HG02763 (cell line): ENCODE measurements around the gene WSCD2.

ENCODE experiments used
- ATAC-seq: cut with Tn5 transposase; IDR thresholded peaks from one replicate; pipeline ENCODE4 v1.9.1; 2021; ENCODE audit warnings: mild to moderate bottlenecking, moderate library complexity; ENCODE audit not compliant: unreplicated experiment

Gene WSCD2

GRCh38 chr12:108106599-108106998, 22.5 kb upstream of the WSCD2 start:
- ATAC-seq, result no peak

GRCh38 chr12:108107293-108107692, 21.8 kb upstream of the WSCD2 start:
- ATAC-seq, result no peak

DNA sequence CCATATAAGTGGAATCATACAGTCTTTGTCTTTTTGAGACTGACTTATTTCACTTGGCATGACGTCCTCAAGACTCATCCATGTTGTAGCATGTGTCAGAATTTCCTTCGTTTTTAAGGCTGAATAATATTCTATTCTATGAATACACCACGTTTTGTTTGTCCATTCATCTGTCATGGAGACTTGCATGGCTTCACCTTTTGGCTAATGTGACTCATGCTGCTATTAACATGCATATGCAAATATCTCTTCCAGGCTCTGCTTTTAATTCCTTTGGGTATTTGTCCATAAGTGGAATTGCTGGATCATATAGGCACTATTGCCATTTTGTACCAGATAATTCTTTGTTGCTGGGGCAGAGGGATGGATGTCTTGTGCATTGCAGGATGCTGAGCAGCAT, 19.6 kb upstream of the WSCD2 start:
- no peak for ATAC-seq

- no peak for ATAC-seq
Measured at GRCh38 chr12:108109954-108110353, 19.1 kb upstream of the WSCD2 start.

DNA sequence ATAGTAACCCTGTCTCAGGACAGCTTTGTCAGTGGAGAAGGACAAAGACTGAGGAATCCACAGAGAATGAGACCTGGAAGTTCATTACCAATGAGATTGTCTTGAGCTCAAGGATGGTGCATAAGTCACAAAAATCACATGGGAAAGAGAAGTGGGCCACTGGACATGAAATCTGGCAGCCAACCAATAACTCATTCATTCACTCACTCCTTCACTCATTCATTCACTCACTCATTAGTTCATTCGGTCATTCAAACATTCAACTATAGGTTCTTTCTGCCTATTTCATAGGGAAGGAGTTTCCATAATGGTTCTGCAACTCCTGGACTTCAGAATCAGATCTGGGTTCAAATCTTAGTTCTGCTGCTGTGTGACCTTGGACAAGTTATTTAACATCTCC, 18.2 kb upstream of the WSCD2 start:
- ATAC-seq, result no peak

DNA sequence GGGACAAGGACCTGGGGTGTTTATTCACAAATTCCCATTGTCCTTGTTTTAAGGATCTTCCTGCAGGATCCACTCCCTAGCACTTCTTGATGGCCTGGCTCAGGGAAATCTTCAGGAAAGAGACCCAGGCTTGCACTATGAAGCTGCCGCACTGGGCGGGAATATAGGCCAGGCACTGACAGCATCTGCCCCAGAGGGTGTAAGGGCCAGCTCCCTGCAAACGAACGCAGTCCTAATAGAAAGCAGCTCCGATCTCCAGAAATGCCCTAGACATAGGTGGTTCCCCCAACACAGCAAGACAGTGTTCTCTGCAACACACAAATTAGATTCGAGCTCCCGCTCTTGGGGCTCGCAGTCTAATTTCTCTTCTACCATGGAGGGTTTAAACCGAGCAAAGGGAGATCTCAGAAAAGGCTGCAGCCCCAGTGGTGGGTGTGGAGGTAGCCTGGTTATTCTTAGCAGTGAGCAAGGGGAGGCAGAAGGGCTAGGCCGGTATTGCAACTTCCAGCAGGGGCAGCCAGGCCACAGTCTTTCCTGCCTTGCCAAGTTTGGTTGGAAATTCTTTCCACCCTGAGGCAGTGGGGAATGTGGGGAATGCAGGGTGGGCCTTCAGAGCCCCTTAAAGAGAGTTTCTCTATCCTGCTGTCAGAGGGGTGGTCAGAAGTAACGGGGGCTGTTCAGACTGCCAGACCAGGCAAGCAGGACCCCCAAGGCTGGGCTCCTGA, 16.1 kb upstream of the WSCD2 start:
- ATAC-seq, result no peak

GRCh38 chr12:108115123-108116121, 13.7 kb upstream of the WSCD2 start:
- ATAC-seq, result no peak

DNA sequence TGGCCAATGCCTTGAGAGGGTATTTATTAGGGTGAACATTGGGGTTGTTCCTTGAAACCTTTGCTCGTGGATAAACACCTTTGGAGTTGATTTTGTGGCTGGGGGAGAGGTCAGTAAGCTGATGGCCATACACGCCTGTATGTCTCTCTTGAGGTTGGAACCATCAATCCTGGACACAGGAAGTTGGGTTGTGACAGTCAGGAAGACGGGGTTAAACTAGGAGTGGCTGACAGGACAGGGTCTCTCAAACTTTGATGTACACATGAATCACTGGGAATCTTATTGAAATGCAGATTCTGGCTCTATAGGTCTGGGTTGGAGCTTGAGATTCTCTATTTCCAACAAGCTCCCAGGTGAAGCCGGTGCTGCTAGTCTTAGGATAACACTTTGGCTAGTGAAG, 12.8 kb upstream of the WSCD2 start:
- ATAC-seq, result no peak

GRCh38 chr12:108116699-108117098, 12.4 kb upstream of the WSCD2 start:
- no peak for ATAC-seq

DNA sequence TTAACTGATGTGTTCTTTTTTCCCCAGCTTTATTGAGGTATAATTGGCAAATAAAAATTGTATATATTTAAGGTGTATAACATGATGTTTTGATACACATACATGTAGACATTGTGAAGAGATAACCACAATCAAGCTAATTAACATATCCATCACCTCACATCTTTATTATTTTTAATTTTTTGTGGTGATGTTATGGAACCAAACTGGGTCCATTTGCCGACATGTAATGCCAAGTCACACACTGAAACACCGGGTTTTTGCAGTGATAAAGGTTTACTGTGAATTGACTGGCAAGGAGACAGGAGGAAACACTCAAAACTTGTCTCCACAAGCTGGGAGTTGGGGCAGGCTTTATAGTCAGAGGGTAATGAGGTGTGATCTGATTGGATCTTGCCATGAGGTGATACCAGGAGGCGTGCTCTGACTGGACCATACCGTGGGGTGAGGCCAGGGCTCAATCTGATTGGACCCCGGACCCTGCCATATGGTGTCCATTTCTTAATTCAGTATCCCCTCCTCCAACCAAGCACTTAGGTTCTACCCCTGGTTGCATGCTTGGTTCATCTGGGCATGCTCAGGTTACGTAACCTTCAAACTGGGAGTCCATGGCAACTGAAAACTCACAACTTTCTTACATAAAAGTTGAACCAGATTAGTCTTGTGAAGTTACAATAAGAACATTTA, 11.8 kb upstream of the WSCD2 start:
- no peak for ATAC-seq

GRCh38 chr12:108117902-108118301, 11.2 kb upstream of the WSCD2 start:
- ATAC-seq, result no peak

- ATAC-seq, result no peak
Measured at GRCh38 chr12:108119126-108119973, 9.7 kb upstream of the WSCD2 start.

DNA sequence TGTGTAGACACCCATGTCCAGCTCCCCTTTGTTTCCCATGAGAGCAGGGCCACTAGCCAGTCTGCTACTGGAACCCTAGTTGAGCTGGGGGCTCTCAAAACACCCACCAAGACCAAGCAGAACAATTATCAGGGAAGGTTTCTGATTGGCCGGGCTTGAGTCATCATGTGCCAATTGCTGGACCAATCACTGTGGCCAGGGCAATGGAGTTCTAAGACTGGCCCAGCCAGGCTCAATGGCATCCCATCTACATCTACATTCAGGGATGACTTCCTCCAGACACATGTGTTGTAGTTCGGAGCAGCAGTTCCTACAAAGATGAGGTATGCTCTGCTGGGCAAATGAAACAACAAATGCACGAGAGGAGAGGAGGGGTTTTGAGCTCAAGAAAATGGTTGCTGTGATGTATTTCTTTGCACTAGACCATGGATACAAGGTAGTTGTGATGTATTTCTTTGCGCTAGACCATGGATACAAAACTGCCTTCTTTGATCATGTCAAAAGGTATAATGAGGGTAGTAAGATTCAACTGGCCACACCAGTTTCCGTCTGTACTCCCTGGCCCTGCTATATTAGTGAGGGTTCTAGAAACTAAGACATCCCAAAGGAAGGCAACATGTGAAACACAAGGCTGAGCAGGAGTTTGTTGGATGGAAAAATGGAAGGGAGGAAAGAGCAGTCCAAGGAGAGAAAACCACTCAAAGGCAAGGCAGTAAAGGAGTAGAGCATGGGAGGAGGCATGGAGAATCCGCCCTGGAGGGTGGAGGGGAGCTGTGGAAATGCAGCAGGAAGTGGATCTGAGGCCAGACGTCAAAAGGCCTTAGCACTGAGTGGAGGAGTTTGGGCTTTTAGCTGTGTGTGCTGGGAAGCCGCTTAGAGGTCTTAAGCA, 8.9 kb upstream of the WSCD2 start:
- ATAC-seq, result no peak

- no peak for ATAC-seq
Measured at GRCh38 chr12:108120863-108121165, 8.3 kb upstream of the WSCD2 start.

DNA sequence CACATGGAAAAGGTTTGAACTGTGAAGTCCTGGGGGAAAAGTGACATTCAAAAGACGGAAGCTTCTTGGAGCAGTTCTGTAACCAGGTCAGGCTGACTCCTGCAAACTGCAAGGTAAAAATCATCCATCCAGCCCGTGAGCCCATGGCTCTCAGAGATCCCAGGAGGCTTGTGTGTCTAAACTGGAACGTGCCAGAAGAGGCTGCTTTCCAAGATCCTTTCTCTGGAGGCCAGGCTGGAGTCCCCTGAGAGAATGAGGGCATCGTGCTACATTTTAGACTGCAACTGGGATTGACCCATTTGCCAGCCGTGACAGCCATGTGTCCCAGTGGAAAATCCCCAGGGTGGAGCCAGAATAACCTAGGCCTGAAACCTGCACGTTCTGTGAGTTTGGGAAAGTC, 7.8 kb upstream of the WSCD2 start:
- no peak for ATAC-seq

DNA sequence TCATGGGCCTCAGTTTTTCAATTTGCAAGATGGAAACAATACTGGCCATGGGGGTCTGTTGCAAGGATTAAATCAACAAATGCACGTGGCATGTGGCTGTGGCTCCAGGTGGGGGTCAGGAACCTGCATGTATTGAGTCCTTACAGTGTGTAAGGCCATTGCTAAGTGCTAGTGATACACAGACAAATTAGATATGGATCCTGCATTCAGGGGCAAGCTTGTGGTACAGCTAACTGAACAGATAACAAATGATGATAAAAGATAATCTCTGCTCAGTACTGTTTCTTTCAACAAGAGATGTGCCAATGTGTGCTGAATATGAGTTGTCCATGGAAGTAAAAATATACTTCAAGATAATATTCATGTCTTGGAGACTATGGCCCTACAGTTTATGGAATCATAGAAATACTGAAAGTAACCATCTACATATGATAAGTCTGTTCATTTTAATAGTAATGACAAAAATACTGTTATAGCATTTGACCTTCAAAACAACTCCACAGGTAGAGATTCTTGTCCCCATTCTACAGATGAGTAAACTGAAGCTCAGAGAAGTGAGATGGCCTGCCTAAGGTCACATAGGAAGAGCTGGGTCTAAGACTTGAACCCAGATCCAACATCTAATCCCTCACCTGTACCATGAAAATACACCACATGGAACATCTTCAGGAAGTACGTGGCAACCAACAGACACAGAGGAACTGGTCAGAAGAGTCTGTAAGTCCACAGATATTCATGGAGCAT, 7.2 kb upstream of the WSCD2 start:
- ATAC-seq, result no peak

DNA sequence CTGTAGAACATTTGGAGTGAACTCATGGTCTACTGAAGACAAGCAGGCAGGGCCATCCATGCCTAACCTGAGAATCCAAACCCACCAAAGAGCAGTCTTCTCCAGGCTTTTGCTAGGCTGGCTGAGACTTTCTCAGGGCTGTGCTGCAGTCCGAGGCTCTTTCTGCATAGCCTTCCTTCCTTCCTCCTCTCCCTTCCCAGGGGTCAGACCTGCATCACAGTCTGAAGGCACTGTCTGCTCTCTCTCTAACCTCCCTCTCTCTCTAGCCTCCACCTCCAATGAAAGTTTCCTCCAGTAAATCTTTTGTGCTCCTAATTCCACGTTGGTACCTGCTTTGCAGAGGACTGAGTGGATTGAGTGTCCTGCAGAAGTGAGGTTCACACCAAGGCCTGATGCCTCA, 6.4 kb upstream of the WSCD2 start:
- no peak for ATAC-seq

GRCh38 chr12:108123402-108123801, 5.7 kb upstream of the WSCD2 start:
- no peak for ATAC-seq

- no peak for ATAC-seq
Measured at GRCh38 chr12:108125073-108125472, 4.0 kb upstream of the WSCD2 start.
